GM19397 (cell line): ENCODE results near the gene SNX8.

Experiments
- ATAC-seq: cut with Tn5 transposase; IDR thresholded peaks from one replicate; pipeline ENCODE4 v1.9.1; 2021; ENCODE audit warnings: mild to moderate bottlenecking, moderate library complexity; ENCODE audit not compliant: unreplicated experiment

Gene SNX8

GRCh38 chr7:2266911-2267310, 47.3 kb downstream of the SNX8 start:
- ATAC-seq, result no peak

DNA sequence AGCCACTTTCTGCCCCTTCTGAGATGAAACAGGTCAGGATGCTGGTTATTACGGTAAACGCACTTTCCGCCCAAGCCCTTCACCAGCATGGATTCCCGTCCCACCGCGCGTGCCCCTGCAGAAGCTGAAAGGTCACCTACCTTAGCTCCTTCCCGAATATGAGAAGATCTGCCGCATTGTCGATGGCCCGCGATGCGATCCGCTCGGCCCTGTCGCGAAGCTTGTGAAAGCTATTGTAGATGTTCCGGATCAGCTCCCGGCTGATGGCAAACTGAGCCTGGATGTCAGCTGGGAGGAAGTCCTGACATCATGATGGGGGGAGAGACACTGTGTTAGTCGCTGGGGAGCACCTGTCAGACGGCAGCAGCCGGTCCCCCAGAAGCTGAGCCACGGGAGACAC, 50.1 kb downstream of the SNX8 start:
- ATAC-seq, result no peak

DNA sequence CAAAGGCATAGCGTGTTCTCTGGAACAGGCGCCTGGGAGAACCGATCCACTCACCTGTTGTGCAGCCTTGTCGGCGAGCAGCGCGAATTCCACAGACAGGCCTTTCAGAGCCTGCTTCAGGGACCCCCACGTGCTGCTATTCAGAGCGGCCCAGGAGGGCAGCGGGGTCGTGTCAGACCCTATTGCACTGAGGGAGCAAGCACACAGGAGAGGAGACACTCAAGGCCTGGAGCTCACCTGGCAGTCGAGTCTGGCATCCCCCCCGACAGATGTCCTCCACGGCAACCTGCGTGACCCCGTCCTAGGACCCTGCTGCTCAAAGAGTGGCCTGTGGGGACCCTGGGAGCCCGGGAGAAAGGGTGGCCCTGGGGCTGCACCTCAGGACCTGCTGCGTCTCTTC, 51.1 kb downstream of the SNX8 start:
- no peak for ATAC-seq

DNA sequence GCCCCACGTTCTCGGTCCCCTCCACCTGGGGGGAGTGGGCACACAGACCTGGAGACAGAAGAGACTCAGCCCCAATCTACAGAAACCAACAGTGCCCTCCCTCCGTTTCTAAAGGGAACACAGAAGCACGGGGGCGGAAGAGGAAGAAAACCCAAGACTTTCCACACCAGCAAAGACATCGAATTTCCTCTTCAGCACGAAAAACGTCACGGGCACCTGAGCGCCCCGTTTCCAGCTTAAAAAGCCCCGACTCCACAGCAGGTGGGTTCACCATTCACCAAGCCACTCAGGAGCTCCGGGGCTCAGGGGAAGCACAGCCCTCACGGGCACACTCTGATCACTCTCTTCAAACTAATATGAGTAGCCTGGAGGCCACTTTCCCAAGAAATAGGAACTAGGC, 52.6 kb downstream of the SNX8 start:
- ATAC-seq, result no peak

DNA sequence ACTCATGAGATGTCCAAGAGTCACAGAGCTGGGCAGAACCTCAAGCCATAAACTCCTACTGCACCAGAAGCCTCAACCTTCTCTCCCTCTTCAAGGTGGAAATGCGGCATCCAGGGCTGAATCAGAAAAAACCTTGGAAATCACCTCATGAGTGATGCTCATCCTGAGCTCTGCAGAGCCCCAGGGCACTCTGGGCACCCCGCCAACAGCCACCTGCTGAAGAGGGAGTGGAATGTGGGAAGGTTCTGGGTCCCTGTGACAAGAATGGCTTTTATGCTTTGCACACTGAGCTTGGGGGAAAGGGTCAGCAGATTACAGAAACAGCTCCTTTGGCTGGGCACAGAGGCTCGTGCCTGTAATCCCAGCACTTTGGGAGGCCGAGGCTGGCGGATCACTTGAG, 53.4 kb downstream of the SNX8 start:
- ATAC-seq, result no peak

GRCh38 chr7:2259480-2259879, 54.8 kb downstream of the SNX8 start:
- ATAC-seq, result no peak

DNA sequence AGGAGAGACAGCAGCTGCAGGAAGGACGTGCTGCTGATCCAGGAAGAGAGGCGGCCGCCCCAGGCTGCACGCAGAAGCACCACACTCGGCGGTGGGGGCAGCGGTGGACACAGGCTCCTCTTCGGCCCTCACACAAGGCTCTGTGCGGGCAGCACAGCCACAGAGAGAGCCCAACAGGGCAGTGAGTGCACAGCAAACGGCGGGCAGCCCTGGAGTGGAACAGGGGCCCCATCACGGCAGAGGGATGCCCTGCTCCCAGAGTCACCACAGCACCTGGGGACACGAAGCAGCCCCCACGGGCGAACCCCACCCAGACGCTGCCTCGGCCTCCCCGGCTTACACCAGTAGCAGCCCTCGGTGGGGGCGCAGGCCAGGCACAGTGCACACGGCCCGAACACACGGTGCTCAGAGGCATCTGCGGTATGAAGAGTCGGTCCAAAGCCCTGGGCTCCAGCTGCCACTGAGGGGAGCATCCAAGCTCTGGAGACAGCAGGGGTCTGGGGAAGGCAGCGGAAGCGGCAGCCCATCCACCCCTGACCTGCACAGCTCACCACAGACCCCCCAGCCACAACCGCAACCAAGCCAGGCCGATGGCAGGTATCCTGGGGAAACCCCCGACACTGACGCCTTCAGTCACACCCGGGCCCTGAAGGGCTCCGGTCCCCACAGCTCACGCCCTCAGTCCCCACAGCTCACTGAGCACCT, 55.4 kb downstream of the SNX8 start:
- no peak for ATAC-seq

GRCh38 chr7:2257651-2258050, 56.6 kb downstream of the SNX8 start:
- ATAC-seq, result no peak

- no peak for ATAC-seq
Observed at GRCh38 chr7:2257046-2257551, 57.1 kb downstream of the SNX8 start.

DNA sequence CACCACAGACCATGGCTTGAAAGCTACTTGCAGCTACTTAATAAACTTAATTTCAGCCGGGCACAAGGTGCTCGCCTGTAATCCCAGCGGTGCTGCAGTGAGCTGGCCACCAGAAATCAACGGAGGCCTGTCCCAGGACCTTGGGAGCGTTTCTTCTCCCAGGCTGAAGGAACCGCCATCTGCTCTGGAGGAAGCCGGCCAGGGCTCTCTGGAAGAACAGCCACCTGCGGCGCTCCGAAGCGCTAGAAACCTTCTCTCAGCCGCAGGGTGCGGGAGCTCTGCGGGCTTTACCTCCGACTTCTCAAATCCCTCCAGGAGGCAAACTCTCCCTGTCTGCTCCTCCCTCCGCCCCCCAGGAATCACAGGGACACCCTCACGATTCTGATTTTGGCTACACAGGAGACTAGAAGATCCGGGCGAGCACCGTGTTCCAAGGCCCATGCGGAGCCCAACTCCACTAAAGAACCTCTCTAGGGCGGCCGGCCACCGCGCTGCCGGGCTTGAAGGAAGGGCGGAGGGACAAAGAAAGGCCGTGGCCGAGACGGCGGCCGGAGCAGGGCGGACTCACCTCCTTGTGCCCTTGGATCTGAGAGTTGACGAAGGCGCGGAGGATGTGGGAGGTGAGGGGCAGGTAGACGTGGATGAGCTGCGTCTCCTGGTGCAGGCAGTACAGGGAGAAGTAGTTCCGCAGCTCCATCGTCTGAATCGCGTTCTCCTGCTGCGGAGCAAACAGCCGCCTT, 57.8 kb downstream of the SNX8 start:
- no peak for ATAC-seq

GRCh38 chr7:2255145-2256139, 58.8 kb downstream of the SNX8 start:
- no peak for ATAC-seq

GRCh38 chr7:2254429-2255144, 59.7 kb downstream of the SNX8 start:
- ATAC-seq, result no peak

GRCh38 chr7:2253525-2254244, 60.6 kb downstream of the SNX8 start:
- no peak for ATAC-seq

- no peak for ATAC-seq
Observed at GRCh38 chr7:2253021-2253420, 61.2 kb downstream of the SNX8 start.

DNA sequence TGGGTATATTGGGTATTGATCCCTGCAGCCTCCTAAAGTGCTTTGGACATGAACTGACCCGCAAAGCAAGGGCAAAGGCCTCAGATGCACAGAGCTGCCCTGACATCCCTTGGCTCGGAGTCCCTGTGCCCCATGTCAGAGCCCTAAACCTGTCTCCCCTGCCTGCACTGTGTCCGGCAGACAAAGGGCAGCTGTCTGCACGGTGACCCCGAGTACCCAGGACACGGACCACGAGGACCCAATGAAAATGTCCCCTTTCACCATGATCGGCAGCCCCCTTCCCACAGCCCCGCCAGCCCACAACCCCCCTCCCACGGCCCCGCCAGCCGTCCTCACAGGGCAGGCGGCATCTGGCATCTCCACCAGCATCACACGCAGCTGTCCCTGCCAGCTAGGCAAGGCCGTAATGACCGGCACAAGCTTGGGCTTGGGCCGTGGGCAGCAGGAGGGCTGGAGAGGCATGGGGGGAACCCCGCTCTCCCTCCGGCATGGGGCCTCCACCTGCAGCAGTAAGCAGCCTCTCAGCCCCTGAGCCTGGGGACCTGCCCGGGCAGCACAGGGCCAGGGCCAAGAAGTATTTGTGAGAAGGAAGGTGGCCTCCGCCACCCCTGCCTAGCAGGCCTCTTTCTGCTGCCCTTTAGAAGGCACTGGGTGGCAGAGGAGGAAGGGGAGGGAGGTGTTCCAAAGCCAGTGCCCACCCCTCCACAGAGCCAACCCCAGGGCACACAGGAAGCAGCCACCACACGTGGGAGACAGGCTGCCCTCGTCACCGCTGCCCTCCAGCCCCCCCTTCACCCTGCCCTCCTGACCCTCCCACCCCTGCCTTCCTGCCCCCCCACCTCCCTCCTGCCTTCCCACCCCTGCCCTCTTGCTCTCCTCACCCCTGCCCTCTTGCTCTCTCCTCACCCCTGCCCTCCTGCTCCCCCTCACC, 62.1 kb downstream of the SNX8 start:
- no peak for ATAC-seq

DNA sequence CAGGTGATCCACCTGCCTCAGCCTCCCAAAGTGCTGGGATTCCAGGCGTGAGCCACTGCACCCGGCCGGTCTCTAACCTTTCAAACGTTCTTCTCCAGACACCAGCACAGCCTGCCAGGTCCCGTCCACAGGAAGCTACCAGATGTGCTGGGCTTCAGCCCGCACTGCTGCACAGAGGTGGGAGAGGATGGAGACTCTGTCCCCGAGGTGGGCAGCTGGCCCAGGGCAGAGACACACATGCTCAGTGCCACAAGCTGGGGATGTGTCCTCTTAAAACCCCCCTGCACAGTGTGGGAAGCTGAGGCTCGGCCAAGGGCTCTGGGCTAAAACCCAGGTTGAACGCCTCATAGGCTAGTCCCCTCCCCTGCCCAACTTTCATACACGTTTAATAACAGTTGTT, 62.9 kb downstream of the SNX8 start:
- no peak for ATAC-seq

- no peak for ATAC-seq
Observed at GRCh38 chr7:2249744-2250323, 64.4 kb downstream of the SNX8 start.

DNA sequence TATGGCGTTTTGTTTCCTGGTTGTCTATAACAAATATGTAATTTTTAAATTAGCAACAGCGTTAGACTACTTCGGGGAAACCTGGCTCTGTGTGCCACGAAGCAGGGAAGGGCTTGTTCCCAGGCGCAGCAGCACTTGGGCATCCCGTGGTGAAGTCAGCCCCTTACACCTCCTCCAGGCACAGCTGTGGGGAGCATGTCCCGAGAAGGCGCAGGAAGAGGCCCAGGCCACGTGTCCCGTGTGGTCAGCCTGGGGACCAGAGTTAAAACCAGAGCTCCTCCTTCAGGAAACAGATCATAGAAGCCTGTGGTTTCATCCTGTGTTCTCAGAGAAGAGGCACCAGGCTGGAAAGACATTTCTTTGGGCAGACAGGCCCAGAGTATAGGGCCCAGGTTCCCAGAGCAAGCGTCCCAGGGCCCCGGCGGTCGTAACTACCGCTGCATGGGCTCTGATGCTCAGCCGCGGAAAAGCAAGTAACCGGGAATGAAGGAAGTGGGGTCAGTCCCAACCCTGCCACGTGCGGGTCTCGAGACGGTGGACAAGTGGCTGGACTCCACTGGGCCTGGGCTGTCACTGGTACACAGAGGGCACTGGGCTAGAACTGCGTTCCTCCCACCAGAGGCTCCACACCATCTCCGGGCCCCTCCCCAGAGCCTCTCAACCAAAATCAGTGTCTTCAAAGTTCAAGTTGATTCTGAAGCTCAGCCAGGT, 65.1 kb downstream of the SNX8 start:
- ATAC-seq, result no peak
